Chondrocyte (in vitro differentiated cells): ENCODE data around the gene ATP11A. TPM values are rescaled to one million over a fixed set of nuclear protein-coding genes. Genes with fewer than 3 reads are reported as not detected.
"Not testable (repeated sequence)": the region's sequence is repeated elsewhere in the genome, so short reads cannot be mapped to it uniquely, and the experiment has no call there.

Experiments used
- DNase-seq: peaks from one replicate; pipeline ENCODE4 v3.0.0; 2021; ENCODE audit warnings: mixed read lengths, low spot score
- H3K27ac Mint-ChIP-seq: one replicate; pipeline ENCODE4 v1.8.0; 2021; ENCODE audit warnings: mild to moderate bottlenecking, moderate library complexity, mixed read lengths; ENCODE audit not compliant: unreplicated experiment
- H3K27me3 Mint-ChIP-seq: 2 replicates; pipeline ENCODE4 v1.8.0; 2021; ENCODE audit warnings: low read depth, mixed read lengths
- H3K36me3 Mint-ChIP-seq: 2 replicates; pipeline ENCODE4 v1.8.0; 2021; ENCODE audit warnings: low read depth, mixed read lengths
- H3K4me1 Mint-ChIP-seq: 2 replicates; pipeline ENCODE4 v1.8.0; 2021; ENCODE audit warnings: low read depth, mild to moderate bottlenecking, mixed read lengths
- H3K4me3 Mint-ChIP-seq: one replicate; pipeline ENCODE4 v1.8.0; 2021; ENCODE audit warnings: mild to moderate bottlenecking, moderate library complexity, mixed read lengths; ENCODE audit not compliant: unreplicated experiment
- H3K9me3 Mint-ChIP-seq: 2 replicates; pipeline ENCODE4 v1.8.0; 2021; ENCODE audit warnings: low read depth, mixed read lengths
- CTCF ChIP-seq: fragments of 200-600 bp; sonication (generic); IDR thresholded peaks from 2 replicates; pipeline ENCODE4 v1.5.0; 2021; ENCODE audit warnings: antibody characterized with exemption, mild to moderate bottlenecking, moderate library complexity
- total RNA-seq: library from RNA; stranded (reverse); gene quantifications from 3 replicates; pipeline ENCODE4 v1.2.1, GENCODE V29; 2021

ATP11A gene
- total RNA-seq, 1 donor from 2014 or later: 13.1 TPM

DNA sequence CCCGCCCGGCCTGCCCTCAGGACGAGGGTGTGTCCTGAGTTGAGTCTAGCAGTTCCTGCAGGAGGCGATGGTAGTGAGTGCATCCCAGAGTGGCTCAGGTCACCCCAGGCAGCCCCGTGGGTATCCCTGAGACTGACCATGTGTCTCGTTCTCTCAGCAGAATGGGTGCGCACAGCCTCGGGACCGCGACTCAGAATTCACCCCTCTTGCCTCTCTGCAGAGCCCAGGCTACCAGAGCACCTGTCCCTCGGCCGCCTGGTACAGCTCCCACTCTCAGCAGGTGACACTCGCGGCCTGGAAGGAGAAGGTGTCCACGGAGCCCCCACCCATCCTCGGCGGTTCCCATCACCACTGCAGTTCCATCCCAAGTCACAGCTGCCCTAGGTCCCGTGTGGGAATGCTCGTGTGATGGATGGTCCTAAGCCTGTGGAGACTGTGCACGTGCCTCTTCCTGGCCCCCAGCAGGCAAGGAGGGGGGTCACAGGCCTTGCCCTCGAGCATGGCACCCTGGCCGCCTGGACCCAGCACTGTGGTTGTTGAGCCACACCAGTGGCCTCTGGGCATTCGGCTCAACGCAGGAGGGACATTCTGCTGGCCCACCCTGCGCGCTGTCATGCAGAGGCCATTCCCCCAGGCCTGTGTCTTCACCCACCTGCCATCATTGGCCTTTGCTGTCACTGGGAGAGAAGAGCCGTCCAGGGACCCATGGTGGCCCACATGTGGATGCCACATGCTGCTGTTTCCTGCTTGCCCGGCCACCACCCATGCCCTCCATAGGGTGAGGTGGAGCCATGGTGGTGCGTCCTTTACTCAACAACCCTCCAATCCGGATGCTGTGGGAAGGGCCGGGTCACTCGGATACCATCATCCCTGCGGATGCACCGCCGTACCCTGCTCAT is 192.1 kb downstream of the ATP11A start:
- H3K27me3 Mint-ChIP-seq: no peaks in the 10 kb centered on the region
- H3K4me3 Mint-ChIP-seq: no peak overlapping the region
- H3K9me3 Mint-ChIP-seq: no peaks in the 10 kb centered on the region
- DNase-seq: peak; percentile 93
- peaks cover 5% of the 10 kb centered on the region for H3K36me3 Mint-ChIP-seq
- H3K27ac Mint-ChIP-seq: no peak overlapping the region
- H3K4me1 Mint-ChIP-seq: peaks cover 10% of the 10 kb centered on the region
- no peak for TF ChIP-seq CTCF

GRCh38 chr13:112882555-112883024 is 192.8 kb downstream of the ATP11A start:
- Mint-ChIP-seq H3K9me3 (no peaks in the 10 kb centered on the region), H3K36me3 (peaks cover 5% of the 10 kb centered on the region)

DNA sequence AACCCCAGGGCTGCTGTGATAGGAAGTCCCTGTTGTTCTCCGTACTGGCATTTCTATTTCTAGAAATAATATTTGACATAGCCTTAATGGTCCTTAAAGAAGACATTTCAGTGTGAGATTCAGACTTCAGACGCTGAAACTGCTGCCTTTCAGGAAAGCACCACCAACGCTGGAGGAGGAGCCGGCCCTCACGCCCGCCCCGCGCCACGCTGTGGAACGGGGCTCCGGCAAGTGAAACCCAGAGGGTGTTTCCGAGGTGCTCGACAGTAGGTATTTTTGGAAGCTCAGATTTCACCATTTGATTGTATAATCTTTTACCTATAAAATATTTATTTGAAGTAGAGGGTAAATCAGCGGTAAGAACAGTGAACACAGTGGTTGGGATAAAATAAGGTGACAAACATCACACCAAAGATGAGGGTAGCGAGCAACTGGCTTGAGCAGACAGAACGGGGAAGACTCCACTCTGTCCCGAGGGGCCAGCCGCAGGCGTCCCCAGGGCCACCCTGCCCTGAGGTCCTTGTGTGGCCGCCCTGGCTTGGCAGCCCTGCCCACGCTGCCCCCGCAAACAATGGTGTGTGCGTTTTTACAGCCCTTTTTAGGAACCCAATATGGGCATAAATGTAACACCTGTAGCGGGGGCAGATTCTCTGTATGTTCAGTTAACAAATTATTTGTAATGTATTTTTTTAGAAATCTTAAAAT is 193.6 kb downstream of the ATP11A start:
- no peak for DNase-seq
- no peak overlapping the region for H3K27ac Mint-ChIP-seq

More at GRCh38 chr13:112882555-112883024, 192.8 kb downstream of the ATP11A start:
- no peak overlapping the region for H3K4me3 Mint-ChIP-seq
- no peaks in the 10 kb centered on the region for H3K27me3 Mint-ChIP-seq
- H3K4me1 Mint-ChIP-seq: peaks cover 10% of the 10 kb centered on the region
- no peak for TF ChIP-seq CTCF
- H3K27ac Mint-ChIP-seq: no peak overlapping the region
- no peak for DNase-seq

GRCh38 chr13:112884700-112885099 is 194.9 kb downstream of the ATP11A start:
- not testable (repeated sequence) for DNase-seq, H3K27ac Mint-ChIP-seq, H3K27me3 Mint-ChIP-seq, H3K4me3 Mint-ChIP-seq, H3K4me1 Mint-ChIP-seq, H3K9me3 Mint-ChIP-seq, H3K36me3 Mint-ChIP-seq

More for the DNA sequence above, 193.6 kb downstream of the ATP11A start:
- Mint-ChIP-seq H3K36me3 (peaks cover 2% of the 10 kb centered on the region), H3K27me3 (no peaks in the 10 kb centered on the region), H3K4me3 (no peak overlapping the region), H3K9me3 (no peaks in the 10 kb centered on the region), H3K4me1 (peaks cover 10% of the 10 kb centered on the region)
- TF ChIP-seq CTCF: no peak

GRCh38 chr13:112885242-112885781 is 195.5 kb downstream of the ATP11A start:
- Mint-ChIP-seq H3K27me3 (peaks cover 4% of the 10 kb centered on the region), H3K4me3 (no peak overlapping the region), H3K27ac (no peak overlapping the region), H3K4me1 (peaks cover 10% of the 10 kb centered on the region), H3K9me3 (no peaks in the 10 kb centered on the region), H3K36me3 (no peaks in the 10 kb centered on the region)
- no peak for DNase-seq
- no peak for TF ChIP-seq CTCF
